H4 (cell line): ENCODE measurements around the gene PPP1CA. TPM values are rescaled to one million over a fixed set of nuclear protein-coding genes. Genes with fewer than 3 reads are reported as not detected.

Experiments used
- DNase-seq: peaks from one replicate; pipeline ENCODE4 v3.0.0-alpha.2; 2015; ENCODE audit warnings: low spot score
- total RNA-seq: library from RNA; depleted of rRNA; stranded (reverse); fragments of >200 nt; shearing (Covaris generic); gene quantifications from 2 replicates; pipeline ENCODE4 v1.2.3, GENCODE V29; 2014; rRNA removed

The PPP1CA gene
- total RNA-seq, 1 experiment from 2014 or later, result 212 TPM

GRCh38 chr11:67353317-67354074 is 48.2 kb downstream of the PPP1CA start, which contains the start of gene POLD4:
POLD4 (minus strand) TSS chr11:67353546; CDS start chr11:67353399, 147 bp downstream.
- DNase-seq, result peak; percentile 92

GRCh38 chr11:67352546-67353316 is 48.9 kb downstream of the PPP1CA start:
- DNase-seq, result no peak

- peak; percentile 75 for DNase-seq
Observed at GRCh38 chr11:67351275-67352005, 50.2 kb downstream of the PPP1CA start.

GRCh38 chr11:67349928-67350465 is 51.7 kb downstream of the PPP1CA start:
- DNase-seq, result no peak

- DNase-seq, result no peak
Observed at GRCh38 chr11:67349457-67349856, 52.2 kb downstream of the PPP1CA start.

- no peak for DNase-seq
Observed at GRCh38 chr11:67349036-67349435, 52.6 kb downstream of the PPP1CA start.

Other genes with a start within 250 kb of the PPP1CA start
- gene GRK2, start 135.4 kb downstream of the PPP1CA start, total RNA-seq, result 15.2 and 16.3 TPM in 2 replicates
- 5.6 and 6.1 TPM in 2 replicates for gene ANKRD13D, start 112.6 kb downstream of the PPP1CA start, total RNA-seq
- gene SSH3, start 98.3 kb downstream of the PPP1CA start, total RNA-seq, result 6.5 and 8.5 TPM in 2 replicates
- gene POLD4, start 48.3 kb downstream of the PPP1CA start, total RNA-seq, result 71.6 and 77.4 TPM in 2 replicates
- gene CLCF1, start 28.3 kb downstream of the PPP1CA start, total RNA-seq, result 7.0 and 8.3 TPM in 2 replicates
- 7.3 and 8.3 TPM in 2 replicates for gene RAD9A, start 9.9 kb downstream of the PPP1CA start, total RNA-seq
- gene TBC1D10C, start 2.2 kb upstream of the PPP1CA start, total RNA-seq, result not detected in 2 replicates
- gene CARNS1, start 13.8 kb upstream of the PPP1CA start, total RNA-seq, result not detected in 2 replicates
- gene RPS6KB2, start 26.6 kb upstream of the PPP1CA start, total RNA-seq, result 38.1 and 51.3 TPM in 2 replicates
- 0.41 and 4.0 TPM in 2 replicates for gene PTPRCAP, start 35.8 kb upstream of the PPP1CA start, total RNA-seq
- 96.0 and 111 TPM in 2 replicates for gene CORO1B, start 41.6 kb upstream of the PPP1CA start, total RNA-seq
- not detected in 2 replicates for gene GPR152, start 50.9 kb upstream of the PPP1CA start, total RNA-seq
- gene CABP4, start 53.5 kb upstream of the PPP1CA start, total RNA-seq, result 0.39 TPM in 1 of 2 replicates, not detected in the other
- gene TMEM134, start 67.4 kb upstream of the PPP1CA start, total RNA-seq, result 17.3 and 38.6 TPM in 2 replicates
- 69.9 and 83.0 TPM in 2 replicates for gene AIP, start 81.2 kb upstream of the PPP1CA start, total RNA-seq
- gene PITPNM1, start 103.5 kb upstream of the PPP1CA start, total RNA-seq, result 13.7 and 16.6 TPM in 2 replicates
- 28.3 and 32.3 TPM in 2 replicates for gene CDK2AP2, start 106.3 kb upstream of the PPP1CA start, total RNA-seq
- gene CABP2, start 121.6 kb upstream of the PPP1CA start, total RNA-seq, result not detected in 2 replicates
- 2,091 and 2,096 TPM in 2 replicates for gene GSTP1, start 182.0 kb upstream of the PPP1CA start, total RNA-seq
- 128 and 143 TPM in 2 replicates for gene NDUFV1, start 205.1 kb upstream of the PPP1CA start, total RNA-seq
- 12.4 and 15.7 TPM in 2 replicates for gene NUDT8, start 228.1 kb upstream of the PPP1CA start, total RNA-seq
- not detected in 2 replicates for gene TBX10, start 237.9 kb upstream of the PPP1CA start, total RNA-seq
- 0.31 and 0.47 TPM in 2 replicates for gene ACY3, start 248.9 kb upstream of the PPP1CA start, total RNA-seq